ENCODE data around the gene DGLUCY.
"Not testable (repeated sequence)": the region's sequence is repeated elsewhere in the genome, so short reads cannot be mapped to it uniquely, and the experiment has no call there.

DGLUCY gene

GRCh38 chr14:91264151-91265150 lies 150.6 kb downstream of the DGLUCY start:
- DNase-seq, result no peak

GRCh38 chr14:91265404-91265803 lies 151.5 kb downstream of the DGLUCY start:
- DNase-seq, result no peak

- DNase-seq, result not testable (repeated sequence)
Observed at GRCh38 chr14:91266276-91266675, 152.4 kb downstream of the DGLUCY start.

GRCh38 chr14:91267965-91268437 lies 154.1 kb downstream of the DGLUCY start:
- no peak for DNase-seq

GRCh38 chr14:91269076-91269991 lies 155.5 kb downstream of the DGLUCY start:
- no peak for DNase-seq

- DNase-seq, result no peak
Observed at GRCh38 chr14:91270188-91270587, 156.3 kb downstream of the DGLUCY start.

- no peak for DNase-seq
Observed at GRCh38 chr14:91270619-91271018, 156.7 kb downstream of the DGLUCY start.

GRCh38 chr14:91271639-91272038 lies 157.8 kb downstream of the DGLUCY start:
- no peak for DNase-seq

- no peak for DNase-seq
Observed at GRCh38 chr14:91272341-91273272, 158.7 kb downstream of the DGLUCY start.

GRCh38 chr14:91273273-91273884 lies 159.5 kb downstream of the DGLUCY start:
- no peak for DNase-seq

- DNase-seq, result no peak
Observed at GRCh38 chr14:91273885-91274273, 160.0 kb downstream of the DGLUCY start.

- DNase-seq, result no peak
Observed at GRCh38 chr14:91274796-91275195, 160.9 kb downstream of the DGLUCY start.

Data from DMS 273 treated with DMSO at 0.1 percent for 48 hours (cell line).